ENCODE data around the gene GHSR. TPM values are rescaled to one million over a fixed set of nuclear protein-coding genes. Genes with fewer than 3 reads are reported as not detected.

The GHSR gene
- total RNA-seq, 1 donor from 2014 or later = not detected

- intact Hi-C loops (cut with micrococcal nuclease) = loop anchor here (10.0 kb wide), 1 partner anchor 627 kb away; the partner anchor contains the start of gene PLD1
Measured at GRCh38 chr3:172441581-172441980, 6.7 kb downstream of the GHSR start.

GRCh38 chr3:172438186-172438585, 10.1 kb downstream of the GHSR start:
- intact Hi-C loops (cut with micrococcal nuclease) = no loop called here

GRCh38 chr3:172437713-172438112, 10.5 kb downstream of the GHSR start:
- intact Hi-C loops (cut with micrococcal nuclease) = no loop called here

- intact Hi-C loops (cut with micrococcal nuclease) = no loop called here
Measured at GRCh38 chr3:172415323-172415722, 32.9 kb downstream of the GHSR start.

GRCh38 chr3:172411478-172411947, 36.7 kb downstream of the GHSR start:
- intact Hi-C loops (cut with micrococcal nuclease) = no loop called here

GRCh38 chr3:172410702-172411477, 37.4 kb downstream of the GHSR start:
- intact Hi-C loops (cut with micrococcal nuclease) = no loop called here

- intact Hi-C loops (cut with micrococcal nuclease) = no loop called here
Measured at GRCh38 chr3:172407872-172408271, 40.4 kb downstream of the GHSR start.

- intact Hi-C loops (cut with micrococcal nuclease) = no loop called here
Measured at GRCh38 chr3:172405914-172406313, 42.3 kb downstream of the GHSR start.

GRCh38 chr3:172404237-172404962, 43.9 kb downstream of the GHSR start:
- intact Hi-C loops (cut with micrococcal nuclease) = no loop called here

- intact Hi-C loops (cut with micrococcal nuclease) = no loop called here
Measured at GRCh38 chr3:172402892-172403643, 45.2 kb downstream of the GHSR start.

GRCh38 chr3:172402090-172402489, 46.2 kb downstream of the GHSR start:
- intact Hi-C loops (cut with micrococcal nuclease) = no loop called here

- intact Hi-C loops (cut with micrococcal nuclease) = no loop called here
Measured at GRCh38 chr3:172398484-172398883, 49.8 kb downstream of the GHSR start.

GRCh38 chr3:172397716-172398405, 50.4 kb downstream of the GHSR start:
- intact Hi-C loops (cut with micrococcal nuclease) = no loop called here

GRCh38 chr3:172396400-172396799, 51.9 kb downstream of the GHSR start:
- intact Hi-C loops (cut with micrococcal nuclease) = no loop called here

GRCh38 chr3:172394692-172395091, 53.6 kb downstream of the GHSR start:
- intact Hi-C loops (cut with micrococcal nuclease) = no loop called here

Other genes with a start within 250 kb of the GHSR start
- 362 and 367 TPM in 2 replicates for gene TNFSF10, start 75.0 kb upstream of the GHSR start, total RNA-seq